CD4-positive, alpha-beta T cell treated with Interleukin-17A for 4 hours (primary cell): ENCODE results near the gene SEMA4A.

Experiments
- DNase-seq: peaks from one replicate; pipeline ENCODE4 v3.0.0-alpha.2; 2020; ENCODE audit warnings: mixed read lengths

Gene SEMA4A

DNA sequence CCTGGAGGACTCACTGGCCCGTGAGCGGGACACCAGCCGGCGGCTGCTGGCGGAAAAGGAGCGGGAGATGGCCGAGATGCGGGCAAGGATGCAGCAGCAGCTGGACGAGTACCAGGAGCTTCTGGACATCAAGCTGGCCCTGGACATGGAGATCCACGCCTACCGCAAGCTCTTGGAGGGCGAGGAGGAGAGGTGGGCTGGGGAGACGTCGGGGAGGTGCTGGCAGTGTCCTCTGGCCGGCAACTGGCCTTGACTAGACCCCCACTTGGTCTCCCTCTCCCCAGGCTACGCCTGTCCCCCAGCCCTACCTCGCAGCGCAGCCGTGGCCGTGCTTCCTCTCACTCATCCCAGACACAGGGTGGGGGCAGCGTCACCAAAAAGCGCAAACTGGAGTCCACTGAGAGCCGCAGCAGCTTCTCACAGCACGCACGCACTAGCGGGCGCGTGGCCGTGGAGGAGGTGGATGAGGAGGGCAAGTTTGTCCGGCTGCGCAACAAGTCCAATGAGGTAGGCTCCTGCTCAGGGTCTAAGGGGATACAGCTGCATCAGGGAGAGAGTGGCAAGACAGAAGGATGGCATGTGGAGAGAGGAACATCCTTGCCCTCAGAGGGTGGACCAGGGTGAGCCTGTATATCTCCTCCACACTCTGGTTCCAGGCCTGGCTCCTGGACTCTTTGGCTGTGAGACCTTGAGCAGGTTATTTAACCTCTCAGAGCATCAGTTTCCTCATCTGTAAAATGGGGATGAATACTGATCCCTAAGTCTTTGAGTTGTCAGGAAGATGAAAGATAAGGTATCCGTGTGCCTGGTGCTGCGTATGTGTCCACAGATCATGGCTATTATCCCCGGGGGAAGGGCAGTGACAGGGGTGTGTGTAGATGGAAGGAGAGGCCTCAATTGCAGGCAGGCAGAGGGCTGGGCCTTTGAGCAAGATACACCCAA, 17.2 kb upstream of the SEMA4A start:
- DNase-seq: no peak

DNA sequence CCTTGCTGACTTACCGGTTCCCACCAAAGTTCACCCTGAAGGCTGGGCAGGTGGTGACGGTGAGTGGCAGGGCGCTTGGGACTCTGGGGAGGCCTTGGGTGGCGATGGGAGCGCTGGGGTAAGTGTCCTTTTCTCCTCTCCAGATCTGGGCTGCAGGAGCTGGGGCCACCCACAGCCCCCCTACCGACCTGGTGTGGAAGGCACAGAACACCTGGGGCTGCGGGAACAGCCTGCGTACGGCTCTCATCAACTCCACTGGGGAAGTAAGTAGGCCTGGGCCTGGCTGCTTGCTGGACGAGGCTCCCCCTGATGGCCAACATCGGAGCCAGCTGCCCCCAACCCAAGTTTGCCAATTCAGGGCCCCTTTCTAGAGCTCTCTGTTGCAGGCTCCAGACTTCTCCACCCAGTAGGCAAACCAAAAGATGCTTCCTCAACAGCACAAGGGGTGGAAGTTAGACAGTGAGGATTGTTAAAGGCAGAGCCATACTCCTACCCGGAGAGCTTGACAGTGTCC, 16.4 kb upstream of the SEMA4A start:
- no peak for DNase-seq

DNA sequence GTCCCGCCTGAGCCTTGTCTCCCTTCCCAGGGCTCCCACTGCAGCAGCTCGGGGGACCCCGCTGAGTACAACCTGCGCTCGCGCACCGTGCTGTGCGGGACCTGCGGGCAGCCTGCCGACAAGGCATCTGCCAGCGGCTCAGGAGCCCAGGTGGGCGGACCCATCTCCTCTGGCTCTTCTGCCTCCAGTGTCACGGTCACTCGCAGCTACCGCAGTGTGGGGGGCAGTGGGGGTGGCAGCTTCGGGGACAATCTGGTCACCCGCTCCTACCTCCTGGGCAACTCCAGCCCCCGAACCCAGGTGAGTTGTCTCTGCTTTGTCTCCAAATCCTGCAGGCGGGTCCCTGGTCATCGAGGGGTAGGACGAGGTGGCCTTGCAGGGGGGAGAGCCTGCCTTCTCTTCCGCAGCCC, 14.9 kb upstream of the SEMA4A start:
- no peak for DNase-seq

DNA sequence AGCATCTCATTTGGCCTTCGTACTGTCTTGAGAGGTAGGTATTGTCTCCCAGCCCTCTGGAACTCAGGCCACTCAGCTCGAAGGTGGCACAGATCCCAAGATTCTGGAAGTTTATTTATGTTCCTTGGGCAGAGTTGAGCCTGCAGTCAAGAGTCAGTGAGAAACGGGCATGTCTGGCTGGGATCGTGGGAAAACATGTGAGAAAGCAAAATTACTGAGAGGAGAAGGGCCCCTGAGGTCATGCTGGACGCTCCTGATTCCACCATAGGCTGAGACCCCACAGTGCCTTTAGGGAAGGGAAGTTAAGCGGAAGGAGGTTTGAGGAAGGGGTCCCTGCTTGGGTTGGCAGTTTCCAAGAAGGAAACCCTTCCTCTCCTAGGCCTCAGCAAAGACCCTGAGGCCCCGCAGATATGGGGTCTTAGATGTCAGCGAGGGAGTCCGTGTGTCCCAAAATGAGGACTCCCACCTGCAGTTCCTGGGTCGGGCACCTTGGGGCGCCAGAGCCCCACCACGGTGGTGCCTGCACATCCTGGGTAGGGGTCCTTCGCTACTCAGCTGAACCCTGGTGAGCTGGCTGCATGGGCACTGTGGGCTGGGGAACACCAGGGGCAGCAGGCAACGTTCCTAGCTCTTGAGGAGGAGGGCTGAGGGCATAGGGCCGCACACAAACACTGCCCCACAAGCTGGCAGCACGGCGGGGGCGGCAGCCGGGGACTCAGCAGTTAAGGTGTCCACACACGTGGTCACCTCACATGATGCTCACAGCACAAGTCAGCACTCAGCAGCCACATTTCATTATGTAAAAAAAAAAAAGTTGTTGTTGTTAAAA, 12.3 kb upstream of the SEMA4A start:
- peak; percentile 33 for DNase-seq

DNA sequence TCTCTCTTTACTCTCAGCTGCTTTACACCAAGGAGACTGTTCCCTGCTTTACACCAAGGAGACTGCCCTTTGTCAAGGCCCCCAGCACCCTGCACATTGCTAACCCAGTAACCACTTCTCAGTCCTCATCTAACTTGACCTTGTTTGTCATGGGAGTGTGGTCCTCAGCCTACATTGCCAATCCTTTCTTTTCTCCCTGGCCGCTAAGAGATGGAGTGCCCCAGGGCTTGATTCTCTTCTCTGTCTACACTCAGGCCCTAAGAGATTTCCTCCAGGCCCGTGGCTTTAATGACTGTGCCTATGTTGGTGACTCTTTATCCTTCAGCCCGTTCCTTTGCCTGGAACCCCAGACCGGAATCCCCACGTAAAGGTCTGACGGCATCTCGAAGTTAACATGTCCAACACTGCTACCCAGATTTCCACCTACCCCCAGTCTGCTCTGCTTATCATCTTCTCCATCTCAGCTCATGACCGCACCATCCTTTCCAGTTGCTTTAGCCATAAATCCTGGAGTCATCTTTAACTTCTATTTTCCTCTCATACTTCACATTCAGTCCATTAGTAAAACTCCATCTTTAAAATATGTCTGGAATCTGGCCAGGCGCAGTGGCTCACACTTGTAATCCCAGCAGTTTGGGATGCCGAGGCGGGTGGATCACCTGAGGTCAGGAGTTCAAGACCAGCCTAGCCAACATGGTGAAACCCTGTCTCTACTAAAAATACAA, 9.5 kb upstream of the SEMA4A start:
- no peak for DNase-seq

DNA sequence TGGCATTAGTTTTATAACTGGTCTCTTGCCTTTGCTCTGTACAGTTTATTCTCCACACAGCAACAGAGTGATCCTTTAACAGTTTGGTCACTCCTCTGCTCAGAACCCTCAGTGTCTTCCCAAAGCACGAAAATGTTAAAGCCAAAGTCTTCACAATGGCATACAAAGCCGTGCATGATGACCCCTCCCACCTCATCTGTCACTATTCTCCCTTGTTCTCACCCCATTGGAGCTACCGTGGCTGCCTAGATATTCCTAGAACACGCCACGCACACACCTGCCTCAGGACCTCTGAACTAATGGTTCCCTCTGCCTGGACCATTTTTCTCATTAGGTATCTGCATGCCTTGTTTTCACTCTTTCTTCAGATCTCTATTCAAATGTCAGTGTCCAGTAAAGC, 8.6 kb upstream of the SEMA4A start:
- DNase-seq: no peak

DNA sequence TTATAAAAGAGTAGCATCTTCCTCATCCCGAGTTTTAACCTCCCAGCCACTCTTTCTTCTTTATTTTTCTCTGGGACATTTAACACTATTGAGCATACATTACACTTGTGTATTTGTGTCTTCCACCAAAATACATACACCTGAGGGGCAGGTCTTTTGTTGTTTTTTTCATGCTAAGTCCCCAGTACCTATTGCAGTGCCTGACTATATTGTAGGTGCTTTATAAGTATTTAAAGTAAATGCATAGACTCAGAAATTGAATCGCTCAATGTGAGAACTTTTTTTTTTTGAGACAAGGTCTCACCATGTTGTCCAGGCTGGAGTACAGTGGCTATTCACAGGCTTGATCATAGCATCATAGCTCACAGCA, 7.8 kb upstream of the SEMA4A start:
- DNase-seq: no peak

DNA sequence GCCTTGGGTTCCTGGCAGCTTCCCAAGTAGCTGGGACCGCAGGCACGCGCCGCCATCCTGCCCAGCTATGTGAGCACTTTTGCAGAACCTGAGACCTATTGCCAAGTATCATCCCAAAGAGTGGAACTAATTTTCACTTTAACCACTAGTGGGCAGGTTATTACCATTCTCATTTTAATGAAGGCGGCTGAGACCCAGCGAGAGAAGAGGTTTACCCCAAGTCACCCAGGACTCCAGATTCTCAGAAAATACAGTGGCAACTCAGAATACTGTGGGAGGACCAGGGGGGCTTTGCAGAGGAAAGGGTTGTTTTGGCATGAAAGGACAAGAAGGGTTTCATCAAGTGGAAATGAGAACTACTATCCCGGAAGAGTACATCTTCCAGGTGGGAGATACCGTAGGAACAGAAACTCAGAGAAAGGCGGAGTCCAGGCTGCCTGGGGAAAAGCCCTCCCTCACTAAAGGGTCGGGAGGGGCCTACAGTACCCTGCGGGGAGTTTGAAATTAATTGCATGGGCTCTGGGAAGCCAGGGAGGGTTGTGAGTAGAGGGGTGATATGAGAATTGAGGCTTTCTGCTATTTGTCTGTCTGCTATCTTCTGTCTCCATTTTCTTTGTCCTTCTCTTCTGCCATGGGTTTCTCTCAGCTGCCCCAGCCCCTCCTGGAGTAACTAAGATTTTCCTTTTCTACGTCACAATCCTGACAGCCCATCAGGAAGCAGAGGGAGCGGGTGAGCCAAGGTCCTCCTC, 7.2 kb upstream of the SEMA4A start:
- DNase-seq: peak; percentile 58

DNA sequence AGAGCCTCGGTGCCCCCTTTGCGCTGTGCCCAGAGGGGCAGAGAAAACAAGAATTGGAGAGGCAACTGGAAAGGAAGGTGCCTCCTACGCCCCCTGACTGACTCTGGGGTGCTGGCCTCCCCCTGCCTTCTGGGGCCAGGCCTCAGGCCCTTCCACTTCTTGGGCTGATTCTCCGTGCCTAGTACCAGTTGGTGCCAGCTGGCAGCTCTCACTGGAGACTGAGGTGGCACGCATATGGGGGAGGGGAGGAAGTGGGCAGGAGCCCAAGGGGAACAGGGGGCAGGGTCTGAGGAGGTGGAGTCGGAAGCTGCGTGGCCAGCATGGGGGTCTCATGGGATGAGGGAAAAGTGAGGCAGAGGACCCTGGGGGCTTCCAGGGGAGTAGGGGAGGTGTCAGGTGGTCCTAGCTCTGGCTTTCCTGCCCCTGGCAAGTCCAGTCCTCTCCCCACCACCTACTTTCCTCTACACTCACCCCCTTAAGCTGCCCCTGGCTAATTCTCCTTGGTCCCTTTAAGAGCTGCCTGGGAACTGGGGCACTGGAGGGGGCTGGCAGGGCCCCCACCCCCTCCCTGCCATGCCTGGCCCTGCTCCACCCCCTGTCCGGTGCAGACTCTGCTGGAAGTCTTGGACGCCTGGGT, 6.5 kb upstream of the SEMA4A start:
- DNase-seq: no peak

DNA sequence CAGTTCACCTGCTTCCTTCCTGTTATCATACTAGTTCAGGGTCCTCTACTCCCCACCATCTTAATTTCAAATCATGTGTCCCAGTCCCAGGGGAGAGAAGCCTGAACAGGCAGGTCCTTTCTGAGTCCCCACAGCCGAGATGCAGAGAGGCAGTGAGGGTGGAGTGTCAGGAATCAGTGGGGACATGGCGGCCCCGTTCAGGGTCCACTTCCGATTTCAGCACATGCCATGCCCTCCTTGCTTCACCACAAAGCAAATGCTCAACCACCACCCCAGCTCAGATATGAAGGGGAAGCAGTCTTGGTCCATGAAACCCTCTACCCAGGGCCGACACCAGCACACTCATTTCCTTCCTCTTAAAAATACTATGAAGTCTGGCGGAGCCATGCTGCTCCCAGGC, 5.2 kb upstream of the SEMA4A start:
- no peak for DNase-seq

DNA sequence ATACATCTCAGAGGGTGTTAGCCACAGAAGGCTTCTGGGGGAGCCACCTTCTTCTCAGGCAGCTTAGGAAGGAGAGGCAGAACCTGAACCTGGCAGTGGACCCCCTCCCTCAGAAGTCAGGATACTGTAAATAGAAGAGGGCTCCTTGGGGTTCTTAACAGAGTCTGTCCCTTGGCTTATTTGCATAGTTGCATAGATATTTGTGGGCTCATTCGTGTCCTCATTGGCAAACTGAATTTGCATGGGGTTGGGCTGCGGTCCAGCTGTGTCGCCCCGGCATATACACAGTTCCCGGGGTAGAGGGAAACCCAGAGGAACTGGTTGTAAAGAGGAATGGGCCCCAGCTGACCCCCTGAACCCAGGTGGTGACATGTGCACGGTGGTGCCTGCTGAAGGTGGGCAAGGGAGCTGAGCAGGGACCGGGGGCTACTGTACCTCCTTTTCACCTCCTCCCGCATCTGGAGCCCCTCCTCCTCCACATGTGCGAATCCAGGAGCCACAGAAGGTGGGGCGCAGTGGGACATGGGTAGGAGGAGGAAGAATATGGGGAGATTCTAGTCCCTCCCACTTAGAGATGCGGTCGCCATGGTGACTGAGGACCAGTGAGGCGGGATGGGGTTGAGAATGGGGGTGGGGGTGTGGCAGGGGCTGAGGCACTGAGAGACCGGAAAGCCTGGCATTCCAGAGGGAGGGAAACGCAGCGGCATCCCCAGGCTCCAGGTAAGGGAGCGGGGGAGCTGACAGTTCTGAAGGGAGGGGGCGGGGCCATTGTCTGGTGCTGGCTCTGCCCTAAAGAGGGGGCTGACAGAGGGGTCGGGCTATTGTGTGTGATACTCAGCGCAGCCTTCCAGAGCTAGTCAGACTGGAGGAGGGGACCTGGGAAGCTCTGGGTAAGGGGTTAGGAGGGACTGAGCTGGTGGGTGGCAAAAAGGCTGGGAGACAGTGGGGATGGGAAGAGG, 3.7 kb upstream of the SEMA4A start:
- no peak for DNase-seq

DNA sequence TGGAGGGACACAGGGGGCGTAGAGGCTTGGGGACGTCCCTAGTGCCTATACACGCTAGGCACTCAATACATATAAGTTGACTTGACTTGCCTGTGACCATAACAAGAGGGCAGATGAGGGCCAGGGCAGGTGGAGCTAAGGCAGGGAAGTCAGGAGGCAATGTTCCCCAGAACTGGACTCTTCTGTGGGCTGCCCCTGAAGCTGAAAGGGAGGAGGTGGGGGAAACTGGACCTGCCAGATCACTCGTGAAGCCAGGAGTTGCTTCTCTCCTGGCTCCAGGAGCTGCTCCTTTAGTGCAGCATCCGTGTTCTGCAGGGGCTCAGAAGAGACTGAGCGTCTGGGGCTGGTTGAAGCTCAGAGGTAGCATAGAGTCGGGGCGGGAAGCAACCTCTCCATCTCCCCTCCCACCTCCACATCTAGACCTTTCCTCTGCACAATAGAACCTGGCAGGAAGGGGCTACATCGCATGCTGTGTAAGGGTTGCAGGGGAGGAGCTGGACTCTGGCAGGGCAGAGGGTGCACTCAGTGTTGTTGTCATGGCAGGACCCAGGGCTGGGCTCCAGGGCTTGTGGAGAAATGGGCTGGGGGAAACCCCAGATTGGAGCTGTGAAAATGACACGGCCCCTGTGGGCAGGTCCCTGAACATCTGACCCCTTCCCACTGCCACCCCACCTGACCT, 2.9 kb upstream of the SEMA4A start:
- DNase-seq: no peak

DNA sequence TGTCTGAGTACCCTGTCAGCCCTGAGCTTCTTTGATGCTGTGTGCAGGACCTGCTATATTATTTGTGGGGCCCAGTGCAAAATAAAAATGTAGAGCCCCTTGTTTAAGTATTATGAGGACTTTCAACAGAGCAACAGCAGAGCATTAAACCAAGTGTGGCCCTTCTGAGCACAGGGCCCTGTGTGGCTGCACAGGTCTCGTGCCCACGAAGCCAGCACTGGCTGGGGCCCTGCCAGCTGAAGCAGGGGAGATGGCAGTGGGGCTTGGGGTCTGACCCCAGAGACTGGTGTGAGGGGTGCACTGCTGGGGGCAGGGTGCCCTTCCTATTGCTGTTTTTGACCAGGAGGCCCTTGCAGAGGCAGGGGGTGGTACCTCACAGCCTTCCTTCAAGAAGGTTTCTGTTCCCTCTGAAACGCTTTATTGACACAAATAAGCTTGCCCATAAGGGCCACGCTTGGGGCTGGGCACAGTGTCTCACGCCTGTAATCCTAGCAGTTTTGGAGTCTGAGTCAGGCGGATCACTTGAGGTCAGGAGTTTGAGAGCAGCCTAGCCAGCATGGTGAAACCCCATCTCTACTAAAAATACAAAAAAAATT, 2.2 kb upstream of the SEMA4A start:
- DNase-seq: no peak

DNA sequence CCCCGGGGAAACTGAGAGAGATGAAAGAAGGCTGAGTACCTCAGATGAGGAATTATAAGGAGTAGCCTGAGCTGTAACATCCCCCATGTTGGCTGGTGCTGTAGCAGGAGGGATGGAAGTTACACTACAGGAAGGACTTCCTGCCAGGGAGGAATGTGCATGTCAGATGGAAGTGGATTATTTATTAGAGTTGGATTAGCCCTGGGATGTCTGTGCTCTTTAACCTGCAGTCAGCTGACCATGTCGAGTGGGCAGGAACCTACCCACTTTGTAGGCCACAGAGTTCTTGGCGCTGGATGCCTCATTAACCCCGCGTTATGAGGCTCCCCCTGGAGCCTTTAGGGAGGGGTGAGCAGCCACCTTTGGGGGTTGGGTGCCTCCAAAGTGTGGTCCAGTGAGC, 757 bp upstream of the SEMA4A start:
- no peak for DNase-seq

DNA sequence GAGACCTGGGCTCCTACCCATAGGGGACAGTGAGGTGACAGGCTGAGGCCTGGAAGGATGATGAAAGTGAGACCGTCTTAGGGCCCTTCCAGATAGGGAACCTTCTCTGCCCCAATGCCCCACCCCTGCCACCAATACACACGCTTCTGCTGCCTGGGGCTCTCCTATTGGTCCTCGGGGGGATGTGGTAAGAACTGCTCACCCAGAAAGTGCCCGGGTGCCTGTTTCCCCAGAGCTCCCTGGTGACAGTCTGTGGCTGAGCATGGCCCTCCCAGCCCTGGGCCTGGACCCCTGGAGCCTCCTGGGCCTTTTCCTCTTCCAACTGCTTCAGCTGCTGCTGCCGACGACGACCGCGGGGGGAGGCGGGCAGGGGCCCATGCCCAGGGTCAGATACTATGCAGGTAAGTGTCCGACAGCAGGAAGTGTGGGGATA, 948 bp downstream of the SEMA4A start:
- peak; percentile 15 for DNase-seq

DNA sequence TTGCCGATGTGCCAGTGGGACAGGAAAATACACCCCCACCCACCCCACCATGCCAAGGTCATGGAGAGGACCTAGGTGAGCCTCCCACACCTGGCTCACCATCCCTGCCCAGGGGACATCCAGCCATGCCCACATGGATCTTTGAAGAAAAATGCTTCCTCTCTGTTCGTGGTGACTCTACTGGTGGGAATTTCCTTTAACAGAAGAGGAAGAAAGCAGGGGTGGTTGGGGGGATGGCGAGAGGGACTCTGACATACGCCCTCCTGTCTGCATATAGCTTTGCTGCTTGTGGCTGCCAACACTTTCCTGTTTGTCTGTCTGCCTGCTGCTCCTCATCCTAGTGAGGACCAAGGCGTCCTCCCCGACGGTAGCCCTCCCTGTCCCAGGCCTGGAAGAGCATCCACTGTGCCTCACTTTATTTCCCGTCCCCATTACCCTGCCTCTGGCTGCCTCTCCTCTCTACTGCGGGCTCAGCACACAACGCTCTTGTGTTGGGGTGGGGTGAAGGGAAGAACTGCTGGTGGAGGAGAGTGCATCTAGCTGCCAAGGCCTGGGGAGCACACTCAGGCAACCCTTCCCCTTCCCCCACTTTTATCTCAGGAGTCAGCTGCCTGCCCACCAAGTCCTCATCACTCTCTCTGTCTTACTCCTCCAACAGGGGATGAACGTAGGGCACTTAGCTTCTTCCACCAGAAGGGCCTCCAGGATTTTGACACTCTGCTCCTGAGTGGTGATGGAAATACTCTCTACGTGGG, 2.5 kb downstream of the SEMA4A start:
- no peak for DNase-seq

DNA sequence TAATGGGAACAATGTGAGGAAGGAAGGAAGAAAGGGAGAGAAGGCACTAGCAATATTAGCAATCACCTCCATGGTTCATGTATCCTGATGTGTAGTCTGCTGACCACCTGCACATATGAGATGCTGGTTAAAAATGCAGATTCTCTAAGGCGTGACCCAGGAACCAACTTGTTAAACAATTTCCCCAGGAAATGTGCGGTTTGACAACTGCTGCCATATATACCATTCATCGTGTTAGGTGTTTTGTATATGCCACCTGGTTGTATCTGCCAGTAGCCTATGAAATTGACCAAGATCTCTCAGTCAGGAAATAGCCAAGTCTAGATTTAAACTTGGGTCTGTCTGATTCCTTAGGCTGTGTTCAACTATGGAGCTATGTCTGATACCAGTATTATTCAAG, 4.1 kb downstream of the SEMA4A start:
- no peak for DNase-seq

DNA sequence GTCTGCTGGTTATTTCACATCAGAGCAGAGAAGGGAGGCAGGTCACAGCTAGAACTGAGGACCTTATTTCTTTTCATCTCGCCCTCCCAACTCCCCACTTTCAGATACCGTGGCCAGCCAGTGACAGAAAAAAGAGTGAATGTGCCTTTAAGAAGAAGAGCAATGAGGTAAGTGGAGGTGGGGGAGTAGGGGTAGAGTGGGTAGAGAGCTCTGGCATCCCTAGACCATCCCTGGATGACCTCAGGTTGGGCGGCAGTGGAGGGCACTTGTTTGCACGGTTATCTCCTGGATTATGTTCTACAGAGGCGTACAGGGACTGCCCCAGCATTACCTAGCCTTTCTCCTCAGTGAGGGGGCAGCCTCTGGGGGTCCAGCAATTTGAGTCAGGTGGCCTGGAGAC, 4.6 kb downstream of the SEMA4A start:
- no peak for DNase-seq
